ENCODE results near the gene OTOF.

The OTOF gene

DNA sequence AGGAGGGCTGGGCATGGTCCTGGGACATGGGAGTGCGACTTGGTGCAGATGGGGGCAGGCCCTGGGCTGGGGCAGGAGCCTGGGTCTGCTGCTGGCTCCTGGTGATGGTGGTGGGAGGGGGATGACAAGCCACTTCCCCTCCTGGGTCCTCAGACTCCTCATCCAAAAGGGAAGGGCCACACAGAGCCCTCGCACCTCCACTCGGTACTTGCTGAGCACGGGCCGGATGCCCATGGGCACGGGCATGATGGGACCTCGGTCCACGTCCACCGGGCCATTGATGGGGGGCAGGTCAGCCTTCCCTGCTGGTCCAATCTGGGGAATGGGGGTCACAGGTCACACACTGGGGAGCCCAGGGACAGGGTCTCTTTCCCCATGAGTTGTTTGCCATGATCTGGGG lies 4.1 kb downstream of the OTOF start:
- no peak for DNase-seq (ENCODE audit: low read depth)
- TF ChIP-seq, protein P1, sequence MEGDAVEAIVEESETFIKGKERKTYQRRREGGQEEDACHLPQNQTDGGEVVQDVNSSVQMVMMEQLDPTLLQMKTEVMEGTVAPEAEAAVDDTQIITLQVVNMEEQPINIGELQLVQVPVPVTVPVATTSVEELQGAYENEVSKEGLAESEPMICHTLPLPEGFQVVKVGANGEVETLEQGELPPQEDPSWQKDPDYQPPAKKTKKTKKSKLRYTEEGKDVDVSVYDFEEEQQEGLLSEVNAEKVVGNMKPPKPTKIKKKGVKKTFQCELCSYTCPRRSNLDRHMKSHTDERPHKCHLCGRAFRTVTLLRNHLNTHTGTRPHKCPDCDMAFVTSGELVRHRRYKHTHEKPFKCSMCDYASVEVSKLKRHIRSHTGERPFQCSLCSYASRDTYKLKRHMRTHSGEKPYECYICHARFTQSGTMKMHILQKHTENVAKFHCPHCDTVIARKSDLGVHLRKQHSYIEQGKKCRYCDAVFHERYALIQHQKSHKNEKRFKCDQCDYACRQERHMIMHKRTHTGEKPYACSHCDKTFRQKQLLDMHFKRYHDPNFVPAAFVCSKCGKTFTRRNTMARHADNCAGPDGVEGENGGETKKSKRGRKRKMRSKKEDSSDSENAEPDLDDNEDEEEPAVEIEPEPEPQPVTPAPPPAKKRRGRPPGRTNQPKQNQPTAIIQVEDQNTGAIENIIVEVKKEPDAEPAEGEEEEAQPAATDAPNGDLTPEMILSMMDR (conservative IDR thresholded peaks at IDR 0.05; ENCODE audit: control insufficient read depth, insufficient read depth, low read depth, low read length): no peak

DNA sequence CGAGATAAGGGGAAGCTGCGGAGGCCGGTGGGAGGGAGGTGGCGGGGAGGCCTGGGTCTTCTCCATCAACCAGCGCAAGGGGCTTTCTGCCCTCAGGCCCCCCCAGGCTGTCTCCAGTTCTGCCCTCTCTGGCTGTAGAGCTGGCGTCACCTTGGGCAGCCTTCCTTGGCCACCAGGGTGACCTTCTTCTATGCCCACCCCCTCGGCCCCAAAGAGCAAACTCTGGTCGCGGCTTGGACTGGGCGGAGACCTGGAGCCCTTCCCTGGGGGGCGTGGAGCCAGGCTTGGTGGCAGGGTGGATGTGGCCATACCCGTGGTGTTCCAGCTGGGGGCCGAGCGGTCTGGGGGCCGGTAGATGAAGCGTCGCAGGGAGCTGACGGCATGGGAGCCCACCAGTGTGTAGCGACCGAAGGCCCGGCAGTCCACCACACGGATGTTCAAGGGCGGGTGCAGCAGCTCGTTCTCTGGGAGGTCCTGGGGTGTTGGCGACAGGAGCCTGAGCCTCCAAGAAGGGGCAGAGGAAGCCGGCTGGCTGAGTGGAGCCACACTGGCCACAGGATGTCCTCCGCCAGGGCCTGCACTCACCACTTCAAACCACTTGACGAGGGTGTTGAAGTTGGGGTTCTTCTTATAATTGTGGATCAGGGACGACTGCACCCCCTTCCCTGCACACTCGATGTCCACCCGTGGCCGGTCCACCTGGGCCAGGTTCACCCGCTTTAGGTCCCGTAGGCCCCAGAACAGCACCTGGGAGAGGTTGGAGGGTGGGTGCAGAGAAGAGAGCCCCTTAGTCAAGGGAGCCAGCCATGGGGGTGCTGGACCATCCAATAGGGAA lies 4.9 kb downstream of the OTOF start:
- DNase-seq (ENCODE audit: low read depth): no peak
- TF ChIP-seq, protein P1 (conservative IDR thresholded peaks at IDR 0.05; ENCODE audit: control insufficient read depth, insufficient read depth, low read depth, low read length): no peak
- H3K4me3 ChIP-seq (ENCODE audit: control insufficient read depth, low read depth, low read length): no peak overlapping the region

More for the DNA sequence above, 4.1 kb downstream of the OTOF start:
- no peak overlapping the region for H3K4me3 ChIP-seq (ENCODE audit: control insufficient read depth, low read depth, low read length)

DNA sequence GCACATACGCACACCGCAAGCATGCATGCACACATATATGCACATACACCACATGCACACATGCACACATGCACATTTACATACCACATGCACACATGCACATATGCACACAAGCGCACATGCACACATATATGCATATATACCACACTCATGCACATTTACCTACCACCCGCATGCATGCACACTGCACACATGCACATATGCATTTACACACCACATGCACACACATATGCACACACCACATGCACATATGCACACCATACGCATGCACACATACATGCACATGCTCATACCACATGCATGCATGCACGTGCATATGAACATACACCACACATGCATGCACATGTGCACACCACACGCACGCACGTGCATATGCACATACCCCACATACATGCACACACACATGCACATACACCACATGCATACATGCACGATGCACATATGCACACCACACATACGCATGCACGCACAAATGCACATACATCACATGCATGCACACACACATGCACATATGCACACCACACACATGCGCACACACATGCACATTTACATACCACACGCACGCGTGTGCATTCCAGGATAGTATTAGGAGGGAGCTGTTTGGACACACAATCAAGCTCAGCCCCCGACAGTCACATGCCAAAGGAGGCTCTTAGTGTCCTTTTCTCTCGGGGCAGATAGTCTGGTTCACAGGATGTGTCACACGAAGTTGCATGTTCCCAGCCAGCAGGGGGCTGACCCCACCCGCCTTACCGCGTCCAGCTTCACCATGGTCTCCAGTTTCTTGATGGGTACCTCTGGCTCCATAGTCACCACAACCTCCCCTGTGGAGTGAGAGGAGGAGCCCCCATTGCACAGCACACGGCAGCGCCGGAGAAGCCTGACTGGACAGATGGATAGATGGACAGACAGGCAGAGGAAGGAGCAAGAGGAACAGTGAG lies 5.9 kb downstream of the OTOF start:
- TF ChIP-seq, protein P1 (conservative IDR thresholded peaks at IDR 0.05; ENCODE audit: control insufficient read depth, insufficient read depth, low read depth, low read length): peak; percentile 6
- H3K4me3 ChIP-seq (ENCODE audit: control insufficient read depth, low read depth, low read length): no peak overlapping the region
- no peak for DNase-seq (ENCODE audit: low read depth)

DNA sequence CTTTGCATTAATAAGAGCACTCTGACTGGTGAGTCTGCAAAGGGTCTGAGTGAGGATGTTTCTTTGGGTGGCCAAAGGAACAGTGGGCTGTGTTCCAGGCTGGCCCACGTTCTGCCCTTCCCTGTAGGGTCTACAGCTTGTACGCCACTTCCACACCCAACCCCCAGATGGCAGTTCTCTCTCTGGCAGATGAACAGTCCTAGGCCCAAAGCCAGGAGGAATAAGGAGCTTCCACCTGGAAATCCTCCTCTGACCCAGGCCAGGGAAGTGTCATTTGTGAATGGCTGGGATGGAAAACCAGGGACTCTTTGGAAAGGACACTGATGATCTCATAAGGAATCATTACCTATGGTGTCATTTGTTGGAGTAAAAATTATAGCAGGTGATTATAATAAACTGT lies 6.6 kb downstream of the OTOF start:
- H3K4me3 ChIP-seq (ENCODE audit: control insufficient read depth, low read depth, low read length): no peak overlapping the region
- DNase-seq (ENCODE audit: low read depth): no peak
- TF ChIP-seq, protein P1 (conservative IDR thresholded peaks at IDR 0.05; ENCODE audit: control insufficient read depth, insufficient read depth, low read depth, low read length): no peak

DNA sequence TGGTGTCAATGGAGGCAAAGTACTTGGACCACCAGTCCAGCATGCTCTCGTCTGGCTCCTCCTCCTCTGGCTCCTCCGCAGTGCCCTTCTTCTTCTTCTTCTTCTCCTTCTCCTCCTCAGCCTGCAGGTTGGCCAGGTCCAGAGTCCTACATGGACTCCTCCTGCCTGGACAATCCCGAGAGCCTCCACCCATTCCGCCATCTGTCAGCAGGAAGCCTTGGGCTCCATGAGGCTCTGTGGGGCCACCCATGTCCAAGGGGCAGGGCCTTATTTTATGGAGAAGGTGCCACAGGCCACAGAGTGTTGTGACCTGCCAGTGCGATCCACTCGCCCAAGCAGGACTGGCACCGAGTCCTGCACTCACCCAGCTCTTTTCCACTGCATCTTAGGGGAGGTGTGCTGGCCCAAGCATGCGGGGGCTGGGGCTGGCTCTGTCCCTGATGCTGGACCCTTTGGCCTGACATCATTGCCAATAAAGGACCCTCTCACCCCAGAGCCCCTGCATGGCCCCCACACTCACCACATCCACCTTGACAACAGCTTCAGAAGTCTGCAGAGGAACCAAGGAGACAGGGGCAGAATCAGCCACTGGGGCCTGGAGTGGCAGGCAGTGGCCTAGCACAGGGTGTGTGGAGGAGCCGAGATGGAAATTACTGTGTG lies 7.2 kb downstream of the OTOF start:
- no peak overlapping the region for H3K4me3 ChIP-seq (ENCODE audit: control insufficient read depth, low read depth, low read length)
- TF ChIP-seq, protein P1 (conservative IDR thresholded peaks at IDR 0.05; ENCODE audit: control insufficient read depth, insufficient read depth, low read depth, low read length): no peak
- DNase-seq (ENCODE audit: low read depth): no peak

DNA sequence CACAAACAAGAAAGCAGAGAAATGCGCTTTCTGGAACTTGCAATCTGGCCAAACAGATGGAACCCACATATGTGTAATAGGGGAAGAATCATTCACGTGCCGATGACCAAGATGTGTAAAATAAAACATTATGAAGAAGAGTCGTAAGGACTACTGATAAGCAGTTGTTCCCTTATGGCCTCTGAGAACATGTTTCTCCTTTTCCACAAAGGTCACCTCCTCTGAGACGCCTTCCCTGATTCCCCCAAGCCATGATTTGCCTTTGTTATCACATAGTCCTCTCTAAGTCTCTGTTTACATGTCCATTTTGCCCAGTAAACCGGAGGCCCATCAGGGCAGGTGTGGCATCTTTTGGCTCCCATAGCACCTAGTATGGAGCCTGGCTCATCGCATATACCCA lies 8.0 kb downstream of the OTOF start:
- DNase-seq (ENCODE audit: low read depth): no peak
- H3K4me3 ChIP-seq (ENCODE audit: control insufficient read depth, low read depth, low read length): no peak overlapping the region
- TF ChIP-seq, protein P1 (conservative IDR thresholded peaks at IDR 0.05; ENCODE audit: control insufficient read depth, insufficient read depth, low read depth, low read length): no peak
